Loucy (cell line): ENCODE results near the gene LRRC28.

Experiments used
- CTCF ChIP-seq: fragments of 200-600 bp; sonication (generic); conservative IDR thresholded peaks from 2 replicates; pipeline ENCODE4 v1.5.1; 2014; ENCODE audit warnings: mild to moderate bottlenecking, antibody characterized with exemption, low read length
- EZH2phosphoT487 ChIP-seq: fragments of 200-600 bp; IDR thresholded peaks from 2 replicates; pipeline ENCODE4 v1.6.1; 2018; ENCODE audit warnings: antibody characterized with exemption, mild to moderate bottlenecking, moderate library complexity, borderline replicate concordance

- TF ChIP-seq CTCF (no peak), EZH2phosphoT487 (no peak)
Observed at GRCh38 chr15:99433026-99433756, 181.9 kb downstream of the LRRC28 start.
